HL-60 (cell line): ENCODE measurements around the gene ELOA.

Experiments used
- GABPA ChIP-seq: IDR thresholded peaks from 2 replicates; pipeline ENCODE4 v1.6.1; 2012; ENCODE audit warnings: low read depth
- SPI1 ChIP-seq: IDR thresholded peaks from 2 replicates; pipeline ENCODE4 v1.6.1; 2012; ENCODE audit warnings: low read depth, mild to moderate bottlenecking, borderline replicate concordance
- TF ChIP-seq, protein P1 (sequence below): IDR thresholded peaks from one replicate; pipeline ENCODE4 v1.5.1; 2011; ENCODE audit warnings: low read length, control low read depth, inconsistent platforms; ENCODE audit not compliant: insufficient read depth

DNA sequence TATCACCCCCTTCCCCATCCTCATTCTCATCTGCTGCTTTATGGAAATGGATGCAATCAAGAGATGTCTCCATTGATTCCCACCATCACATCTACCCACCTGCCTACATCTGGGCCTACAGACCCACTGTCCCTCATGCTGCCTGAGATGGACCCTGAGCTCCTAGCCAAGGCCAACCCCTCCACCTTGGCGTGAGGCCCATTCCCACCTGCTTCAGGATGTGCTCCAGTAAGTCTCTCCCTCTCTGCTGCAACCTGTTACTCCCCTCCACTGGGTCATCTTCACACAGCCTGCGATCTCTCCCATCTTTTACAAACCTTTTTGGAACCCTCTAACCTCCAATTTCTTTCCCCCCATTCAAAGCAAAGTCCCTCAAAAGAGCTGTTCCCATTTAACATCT is 61.8 kb downstream of the ELOA start:
- TF ChIP-seq, protein P1, sequence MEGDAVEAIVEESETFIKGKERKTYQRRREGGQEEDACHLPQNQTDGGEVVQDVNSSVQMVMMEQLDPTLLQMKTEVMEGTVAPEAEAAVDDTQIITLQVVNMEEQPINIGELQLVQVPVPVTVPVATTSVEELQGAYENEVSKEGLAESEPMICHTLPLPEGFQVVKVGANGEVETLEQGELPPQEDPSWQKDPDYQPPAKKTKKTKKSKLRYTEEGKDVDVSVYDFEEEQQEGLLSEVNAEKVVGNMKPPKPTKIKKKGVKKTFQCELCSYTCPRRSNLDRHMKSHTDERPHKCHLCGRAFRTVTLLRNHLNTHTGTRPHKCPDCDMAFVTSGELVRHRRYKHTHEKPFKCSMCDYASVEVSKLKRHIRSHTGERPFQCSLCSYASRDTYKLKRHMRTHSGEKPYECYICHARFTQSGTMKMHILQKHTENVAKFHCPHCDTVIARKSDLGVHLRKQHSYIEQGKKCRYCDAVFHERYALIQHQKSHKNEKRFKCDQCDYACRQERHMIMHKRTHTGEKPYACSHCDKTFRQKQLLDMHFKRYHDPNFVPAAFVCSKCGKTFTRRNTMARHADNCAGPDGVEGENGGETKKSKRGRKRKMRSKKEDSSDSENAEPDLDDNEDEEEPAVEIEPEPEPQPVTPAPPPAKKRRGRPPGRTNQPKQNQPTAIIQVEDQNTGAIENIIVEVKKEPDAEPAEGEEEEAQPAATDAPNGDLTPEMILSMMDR, result no peak
- TF ChIP-seq GABPA, result no peak
- TF ChIP-seq SPI1, result no peak
